ENCODE results near the gene VAV2.

VAV2 gene

GRCh38 chr9:134036130-134036529 lies 44.0 kb upstream of the VAV2 start:
- TF ChIP-seq CTCF (IDR thresholded peaks at IDR 0.05; ENCODE audit: low read depth, low read length), result no peak
- H3K4me3 ChIP-seq (ENCODE audit: low read depth, low read length), result no peak overlapping the region

GRCh38 chr9:134035041-134036039 lies 43.2 kb upstream of the VAV2 start:
- no peak for TF ChIP-seq CTCF (IDR thresholded peaks at IDR 0.05; ENCODE audit: low read depth, low read length)
- H3K4me3 ChIP-seq (ENCODE audit: low read depth, low read length), result no peak overlapping the region

- no peak for TF ChIP-seq CTCF (IDR thresholded peaks at IDR 0.05; ENCODE audit: low read depth, low read length)
- H3K4me3 ChIP-seq (ENCODE audit: low read depth, low read length), result no peak overlapping the region
Measured at GRCh38 chr9:134034215-134035040, 42.3 kb upstream of the VAV2 start.

GRCh38 chr9:134033516-134034214 lies 41.5 kb upstream of the VAV2 start:
- no peak overlapping the region for H3K4me3 ChIP-seq (ENCODE audit: low read depth, low read length)
- TF ChIP-seq CTCF (IDR thresholded peaks at IDR 0.05; ENCODE audit: low read depth, low read length), result no peak

GRCh38 chr9:134032456-134033222 lies 40.5 kb upstream of the VAV2 start:
- no peak overlapping the region for H3K4me3 ChIP-seq (ENCODE audit: low read depth, low read length)
- no peak for TF ChIP-seq CTCF (IDR thresholded peaks at IDR 0.05; ENCODE audit: low read depth, low read length)

GRCh38 chr9:134031783-134032182 lies 39.7 kb upstream of the VAV2 start:
- TF ChIP-seq CTCF (IDR thresholded peaks at IDR 0.05; ENCODE audit: low read depth, low read length), result no peak
- H3K4me3 ChIP-seq (ENCODE audit: low read depth, low read length), result no peak overlapping the region
